Hematopoietic multipotent progenitor cell treated with erythropoietin and hydrocortisone succinate and interleukin-3 and kit ligand, for 15 days (in vitro differentiated cells): ENCODE measurements around the gene SAMD11.

Experiments used
- DNase-seq: peaks from one replicate; pipeline ENCODE4 v3.0.0-alpha.2; 2015; ENCODE audit warnings: low spot score

Gene SAMD11

GRCh38 chr1:931380-932172 is 7.9 kb downstream of the SAMD11 start:
- no peak for DNase-seq

- DNase-seq, result no peak
Observed at GRCh38 chr1:932173-932510, 8.4 kb downstream of the SAMD11 start.

- DNase-seq, result no peak
Observed at GRCh38 chr1:932776-933602, 9.3 kb downstream of the SAMD11 start.

GRCh38 chr1:933603-933940 is 9.8 kb downstream of the SAMD11 start:
- no peak for DNase-seq

- DNase-seq, result no peak
Observed at GRCh38 chr1:934991-935750, 11.4 kb downstream of the SAMD11 start.

- no peak for DNase-seq
Observed at GRCh38 chr1:935751-936231, 12.1 kb downstream of the SAMD11 start.

GRCh38 chr1:936348-937264 is 12.9 kb downstream of the SAMD11 start:
- no peak for DNase-seq

- DNase-seq, result no peak
Observed at GRCh38 chr1:937521-937920, 13.8 kb downstream of the SAMD11 start.

GRCh38 chr1:938088-938683 is 14.5 kb downstream of the SAMD11 start:
- no peak for DNase-seq

GRCh38 chr1:938711-939489 is 15.2 kb downstream of the SAMD11 start:
- no peak for DNase-seq

- DNase-seq, result no peak
Observed at GRCh38 chr1:939511-940106, 15.9 kb downstream of the SAMD11 start.

GRCh38 chr1:940107-941014 is 16.6 kb downstream of the SAMD11 start:
- no peak for DNase-seq

GRCh38 chr1:941015-941587 is 17.4 kb downstream of the SAMD11 start:
- no peak for DNase-seq

- DNase-seq, result no peak
Observed at GRCh38 chr1:941588-942383, 18.1 kb downstream of the SAMD11 start.

- DNase-seq, result no peak
Observed at GRCh38 chr1:942411-942821, 18.7 kb downstream of the SAMD11 start.

- DNase-seq, result no peak
Observed at GRCh38 chr1:942864-943533, 19.3 kb downstream of the SAMD11 start.
